Left lobe of liver (tissue), 2 donors: ENCODE results near the gene SLC41A3. TPM values are rescaled to one million over a fixed set of nuclear protein-coding genes. Genes with fewer than 3 reads are reported as not detected.
"Not testable (repeated sequence)": the region's sequence is repeated elsewhere in the genome, so short reads cannot be mapped to it uniquely, and the experiment has no call there.

Source experiments
- ATAC-seq: fragments of 200-7000 bp; cut with Tn5 transposase; one replicate; pipeline ENCODE4 v1.9.1; 2020; ENCODE audit warnings: mild to moderate bottlenecking, moderate library complexity
- DNase-seq: peaks from one replicate; pipeline ENCODE4 v3.0.0-alpha.2; 2020; ENCODE audit warnings: low spot score
- total RNA-seq: library from RNA; stranded (reverse); gene quantifications from one replicate; pipeline ENCODE4 v1.2.1, GENCODE V29; 2021
- donor health status: DM: no; HTN: no; CAD: no; lungs with moderate emphysema.
- donor health status: DM: no; HTN: yes; CAD: no.

Gene SLC41A3
- total RNA-seq, 1 donor from 2014 or later: 15.7 TPM

- DNase-seq: no peak
- ATAC-seq: no peak
Measured at GRCh38 chr3:126056681-126057500, 27.0 kb downstream of the SLC41A3 start.

DNA sequence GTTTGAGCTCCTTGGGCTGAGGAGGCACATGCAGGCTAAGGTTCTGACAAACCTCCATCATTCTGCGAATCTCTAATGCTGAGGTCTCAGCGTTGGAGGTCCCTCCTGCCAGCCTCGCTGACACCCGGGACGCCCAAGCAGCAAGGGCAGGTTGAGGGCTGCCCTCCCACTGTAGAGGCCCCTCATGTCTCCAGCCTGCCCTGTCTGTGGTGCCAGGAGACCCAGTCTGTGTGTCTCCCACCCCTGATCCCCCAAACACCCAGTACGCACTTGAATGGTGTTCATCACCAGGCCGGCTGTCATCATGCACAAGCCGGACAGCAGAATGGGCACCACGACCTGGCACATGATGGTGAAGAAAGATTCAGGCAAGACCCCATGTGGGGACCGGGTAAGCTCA lies 27.8 kb downstream of the SLC41A3 start:
- ATAC-seq: no peak
- no peak for DNase-seq

- ATAC-seq (no peak), DNase-seq (no peak)
Measured at GRCh38 chr3:126054870-126055269, 29.1 kb downstream of the SLC41A3 start.

GRCh38 chr3:126053949-126054569 lies 29.9 kb downstream of the SLC41A3 start:
- DNase-seq (no peak), ATAC-seq (no peak)

- no peak for ATAC-seq
- DNase-seq: no peak
Measured at GRCh38 chr3:126053513-126053912, 30.4 kb downstream of the SLC41A3 start.

- no peak for DNase-seq
- ATAC-seq: no peak
Measured at GRCh38 chr3:126052196-126053058, 31.5 kb downstream of the SLC41A3 start.

DNA sequence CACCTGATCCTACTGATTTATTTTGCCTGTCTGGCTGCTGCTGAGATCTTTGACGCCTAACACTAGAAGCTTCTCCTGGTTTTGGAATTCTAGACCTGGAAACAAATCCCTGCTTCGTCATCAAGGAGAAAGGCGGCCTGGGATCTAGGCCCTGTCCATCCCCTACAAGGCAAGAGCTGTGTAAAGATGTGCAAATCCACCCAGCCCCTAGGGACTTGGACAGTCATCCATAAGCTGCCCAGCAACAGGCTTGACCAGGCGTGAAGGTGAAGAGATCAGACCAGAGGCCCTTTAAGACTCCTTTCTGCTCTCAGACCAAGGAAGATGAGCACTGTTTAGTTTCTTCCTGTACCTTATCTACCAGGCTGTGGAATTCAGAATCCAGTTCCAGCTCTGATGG lies 32.2 kb downstream of the SLC41A3 start:
- ATAC-seq (no peak), DNase-seq (no peak)

GRCh38 chr3:126051234-126051633 lies 32.7 kb downstream of the SLC41A3 start:
- DNase-seq: no peak
- ATAC-seq: no peak

GRCh38 chr3:126050626-126051025 lies 33.3 kb downstream of the SLC41A3 start:
- ATAC-seq (no peak), DNase-seq (no peak)

DNA sequence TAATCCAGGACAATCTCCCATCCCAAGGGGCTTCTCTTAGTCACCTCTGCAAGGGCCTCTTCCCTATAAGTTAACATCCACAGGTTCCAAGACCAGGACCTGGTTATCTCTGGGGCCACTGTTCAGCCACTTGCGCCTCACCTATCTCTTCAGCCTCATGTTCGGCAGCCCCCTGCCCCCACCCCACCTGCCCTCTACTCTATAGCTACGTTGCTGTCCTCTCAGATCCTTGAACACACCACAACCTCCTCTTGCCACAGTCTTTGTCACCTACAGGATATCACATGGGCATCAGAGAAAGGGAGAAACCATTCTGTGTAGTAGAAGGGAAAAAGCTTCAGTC lies 33.9 kb downstream of the SLC41A3 start:
- ATAC-seq: no peak
- no peak for DNase-seq

DNA sequence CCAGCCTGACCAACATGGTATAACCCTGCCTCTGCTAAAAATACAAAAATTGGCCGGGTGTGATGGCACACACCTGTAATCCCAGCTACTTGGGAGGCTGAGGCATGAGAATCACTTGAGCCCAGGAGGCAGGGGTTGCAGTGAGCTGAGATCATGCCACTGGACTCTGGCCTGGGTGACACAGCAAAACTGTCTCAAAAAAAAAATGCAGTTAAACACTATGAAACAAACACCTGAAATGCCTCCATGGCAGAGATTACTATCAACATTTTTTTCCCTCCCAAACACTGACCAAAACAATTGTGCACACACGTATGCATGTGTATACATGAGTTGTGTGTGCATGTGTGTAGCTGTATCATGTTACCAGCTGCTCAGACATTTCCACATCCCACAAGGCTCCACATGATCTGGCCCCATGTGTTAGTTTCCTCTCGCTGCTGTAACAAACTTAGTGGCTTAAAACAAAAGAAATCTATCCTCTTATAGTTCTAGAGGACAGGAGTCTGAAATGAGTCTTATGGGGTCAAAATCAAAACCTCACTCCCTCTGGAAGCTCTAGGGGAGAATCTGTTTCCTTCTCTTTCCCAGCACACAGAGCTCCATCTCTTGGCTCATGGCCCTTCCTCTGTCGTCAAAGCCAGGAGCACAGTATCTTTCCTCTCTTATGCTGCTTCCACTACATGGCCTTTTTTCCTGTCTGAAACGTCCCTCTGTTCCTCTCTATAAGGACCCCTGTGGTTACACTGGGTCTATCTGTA lies 34.5 kb downstream of the SLC41A3 start:
- ATAC-seq: no peak
- no peak for DNase-seq

- ATAC-seq (peak; percentile 22), DNase-seq (peak; percentile 44)
Measured at GRCh38 chr3:126040386-126040785, 43.5 kb downstream of the SLC41A3 start.

GRCh38 chr3:126039870-126040269 lies 44.1 kb downstream of the SLC41A3 start:
- DNase-seq (no peak), ATAC-seq (no peak)

- DNase-seq: peak; percentile 14
- not testable (repeated sequence) for ATAC-seq
Measured at GRCh38 chr3:126038791-126039190, 45.1 kb downstream of the SLC41A3 start.

- DNase-seq: peak; percentile 33
- ATAC-seq: no peak
Measured at GRCh38 chr3:126036056-126036549, 47.8 kb downstream of the SLC41A3 start.

- no peak for ATAC-seq
- peak; percentile 21 for DNase-seq
Measured at GRCh38 chr3:126035362-126036050, 48.4 kb downstream of the SLC41A3 start.

DNA sequence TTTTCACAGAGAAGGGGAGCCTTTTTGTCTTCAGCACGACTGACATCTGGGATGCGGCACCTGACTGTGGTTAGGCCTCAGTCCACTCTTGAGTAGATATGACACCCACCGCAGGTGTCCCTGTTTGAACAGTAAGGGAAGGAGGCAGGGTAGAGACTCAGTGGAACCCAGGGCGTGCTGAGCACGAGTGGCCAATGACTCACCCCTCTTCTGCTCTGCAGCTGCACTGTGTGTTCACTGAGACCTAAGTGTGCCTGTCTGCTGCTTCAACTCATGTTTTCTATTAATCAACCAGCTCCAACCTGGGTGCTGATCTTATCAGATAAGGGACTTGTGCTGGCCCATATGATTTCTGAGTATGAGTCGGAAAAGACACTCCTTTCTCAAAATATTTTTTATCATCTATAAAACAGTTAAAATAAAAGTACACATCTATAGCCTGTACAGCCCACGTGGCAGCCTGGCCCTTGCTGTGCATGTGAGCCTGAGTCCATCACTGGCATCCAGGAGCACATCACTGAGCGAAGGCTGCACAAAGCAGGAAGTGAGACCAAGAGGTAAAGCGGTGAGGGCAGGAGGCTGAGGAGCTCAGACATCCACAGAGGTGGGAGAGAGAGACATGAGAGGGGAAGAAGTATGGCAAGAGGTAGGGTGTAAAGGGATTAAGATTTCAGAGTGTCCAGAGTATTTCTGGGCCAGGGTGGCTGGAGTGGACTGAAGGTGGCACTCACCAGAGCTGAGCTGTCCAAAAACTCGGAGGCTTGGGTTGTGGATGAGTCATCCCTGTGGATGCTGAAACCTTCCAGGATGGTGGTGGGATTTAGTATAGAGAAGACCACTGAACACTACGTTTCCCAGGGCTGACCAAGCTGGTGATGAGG lies 49.2 kb downstream of the SLC41A3 start:
- peak; percentile 18 for DNase-seq
- no peak for ATAC-seq

DNA sequence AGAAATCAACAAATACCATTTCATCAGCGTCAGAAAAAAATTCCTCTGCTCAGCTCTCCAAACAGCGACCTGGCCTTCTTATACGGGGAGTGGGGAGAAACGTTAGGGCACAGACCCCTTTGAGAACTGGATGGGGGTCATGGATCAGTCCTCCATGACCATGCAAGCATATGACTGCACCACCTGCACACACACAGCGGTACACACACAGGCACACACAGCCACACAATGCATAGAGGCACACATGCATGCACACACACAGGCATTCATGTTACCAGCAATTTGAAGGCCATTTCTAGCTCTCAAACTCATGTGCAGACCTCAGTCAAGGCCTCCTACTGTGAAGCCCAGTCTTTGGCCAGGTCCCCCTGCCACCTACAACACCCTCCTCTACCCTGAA lies 50.2 kb downstream of the SLC41A3 start:
- DNase-seq (no peak), ATAC-seq (no peak)
